ENCODE results near the gene OTUD4.

OTUD4 gene

GRCh38 chr4:145102619-145103018 lies 77.8 kb downstream of the OTUD4 start:
- no peak for DNase-seq

- DNase-seq = no peak
These were observed 79.3 kb downstream of the OTUD4 start for GRCh38 chr4:145101091-145101490.

- DNase-seq = no peak
These were observed 80.7 kb downstream of the OTUD4 start for GRCh38 chr4:145099653-145100052.

DNA sequence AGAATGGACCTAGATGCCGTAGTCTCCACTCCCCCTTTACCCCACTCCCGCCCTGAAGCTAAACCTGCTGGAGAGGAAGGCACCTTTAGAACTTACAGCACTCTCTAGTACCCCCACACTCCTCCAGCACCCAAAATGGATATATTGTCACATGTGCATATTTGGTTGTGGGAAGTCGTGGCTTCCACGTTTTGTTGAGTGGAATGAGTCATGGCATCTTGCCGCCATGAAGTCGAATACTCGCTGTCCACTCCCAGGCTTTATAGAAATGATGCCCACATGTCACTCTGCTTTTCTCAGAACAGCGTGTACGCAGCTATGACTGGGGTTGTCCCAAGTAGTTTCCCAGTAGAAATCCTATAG lies 81.7 kb downstream of the OTUD4 start:
- DNase-seq = no peak

GRCh38 chr4:145097821-145098674 lies 82.3 kb downstream of the OTUD4 start, which contains the start of the genes ABCE1 and ANAPC10:
TSS of gene ABCE1 (plus strand) at chr4:145098311. CDS start at chr4:145104413, 6,102 bp downstream.
TSS of gene ANAPC10 (minus strand) at chr4:145098196. CDS start at chr4:145096099, 2,097 bp downstream.
- DNase-seq = peak; percentile 96

GRCh38 chr4:145097331-145097820 lies 83.0 kb downstream of the OTUD4 start:
- DNase-seq = no peak

GRCh38 chr4:145093638-145094037 lies 86.8 kb downstream of the OTUD4 start:
- no peak for DNase-seq

DNA sequence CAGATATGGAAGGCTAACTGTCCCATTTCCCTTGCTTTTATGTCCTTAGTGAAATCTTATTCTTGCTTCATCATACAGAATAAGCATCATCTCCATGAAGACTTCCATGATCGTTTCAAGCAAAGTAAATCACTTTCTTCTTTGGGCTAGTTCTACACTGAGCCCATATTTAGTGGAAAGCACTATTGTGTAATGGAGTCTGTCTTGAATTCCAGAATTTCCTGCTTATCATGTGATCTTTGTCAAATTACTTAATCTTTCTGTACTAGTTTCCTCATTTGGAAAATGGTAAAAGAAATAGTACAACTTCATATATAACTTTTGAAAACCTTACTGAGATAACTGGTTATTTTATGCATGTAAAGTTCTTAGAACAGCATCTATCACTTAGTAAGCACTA lies 90.0 kb downstream of the OTUD4 start:
- no peak for DNase-seq

GRCh38 chr4:145083891-145084605 lies 96.3 kb downstream of the OTUD4 start:
- DNase-seq = no peak
